SK-N-SH (cell line): ENCODE data around the gene GCH1.

Experiments
- CTCF ChIP-seq: fragments of 200-600 bp; sonication (generic); IDR thresholded peaks from 2 replicates; pipeline ENCODE4 v1.6.1; 2017; ENCODE audit warnings: antibody characterized with exemption, mild to moderate bottlenecking, moderate library complexity
- MXI1 ChIP-seq: IDR thresholded peaks from 2 replicates; pipeline ENCODE4 v1.6.1; 2012; ENCODE audit warnings: mild to moderate bottlenecking, low read depth, low read length, improper control_type of control experiment

- no peak; the same call in 1 of the 2 replicates for TF ChIP-seq CTCF
- 0 out of 2 replicates have a peak, but pooled peaks have one; percentile 30 for TF ChIP-seq MXI1
Measured at GRCh38 chr14:54902143-54902520, 494 bp downstream of the GCH1 start.
